ENCODE measurements around the gene ZNF669.

GRCh38 chr1:247121382-247121781 is 17.2 kb upstream of the ZNF669 start:
- TF ChIP-seq CTCF (IDR thresholded peaks at IDR 0.05), result no peak
- TF ChIP-seq POLR2A (IDR thresholded peaks at IDR 0.05), result no peak

Measured in testis (tissue), 2 donors.